HepG2 (cell line): ENCODE measurements around the gene RNF182. TPM values are rescaled to one million over a fixed set of nuclear protein-coding genes. Genes with fewer than 3 reads are reported as not detected.
A peak's percentile ranks its signal among the peaks of the same experiment; 100 is the strongest.

ENCODE experiments used
- ATAC-seq: fragments of 200-7000 bp; cut with Tn5 transposase; 3 replicates; pipeline ENCODE4 v1.9.1; 2020; ENCODE audit warnings: mild to moderate bottlenecking, moderate library complexity
- BruUV-seq: library from RNA; stranded (reverse); fragments of 400-500 nt; replicated peaks from 2 replicates; lab custom pipeline; 2021; lab: Mats Ljungman, UMichigan
- CTCF ChIA-PET: fragments of 300-600 bp; formaldehyde crosslinking; extraction: SDS; loops from one replicate; lab custom pipeline; 2021; ENCODE audit warnings: low total read pairs, inconsistent platforms, low intra/inter-chr PET ratio; lab: Yijun Ruan, JAX
- POLR2A ChIA-PET: fragments of 350-600 bp; sonication (Branson Sonifier 250); formaldehyde crosslinking; loops from one replicate; lab custom pipeline; 2020; ENCODE audit warnings: antibody characterized with exemption, inconsistent platforms; lab: Yijun Ruan, JAX
- DNase-seq: peaks from one replicate; pipeline ENCODE4 v3.0.0-alpha.2; 2015; ENCODE audit warnings: low spot score
- FAIRE-seq: peaks from 3 replicates; lab custom pipeline; 2011; peaks lifted over from hg19 to GRCh38; lab: Jason Lieb, UNC
- H2AFZ ChIP-seq: one replicate; pipeline ENCODE4 v1.6.1; 2011; ENCODE audit warnings: low read length, inconsistent platforms
- H3K27ac ChIP-seq: fragments of 300-600 bp; 3 replicates; pipeline ENCODE4 v1.8.0; 2011; ENCODE audit warnings: mixed run types, mild to moderate bottlenecking, mixed read lengths, low read length, inconsistent platforms; ENCODE audit not compliant: insufficient read depth; ENCODE audit errors: extremely low read length
- H3K27me3 ChIP-seq, 2 experiments: fragments of 200-600 bp in 1 of 2; 2 replicates in 1 of 2; 3 replicates in 1 of 2; pipeline versions ENCODE4 v1.6.0 to v1.8.0; 2011; ENCODE audit warnings: low read length in 2 of 2, mild to moderate bottlenecking in 2 of 2, moderate library complexity in 2 of 2, inconsistent platforms in 1 of 2; ENCODE audit not compliant: insufficient read depth in 2 of 2, control insufficient read depth in 1 of 2
- H3K36me3 ChIP-seq, 2 experiments: fragments of 200-600 bp in 1 of 2; replicated peaks in 1 of 2; 2 replicates in 1 of 2; 3 replicates in 1 of 2; pipeline versions ENCODE4 v1.5.1 to v1.8.0; 2011; ENCODE audit warnings: low read length in 2 of 2, inconsistent platforms in 1 of 2; ENCODE audit not compliant: insufficient read depth in 2 of 2, control insufficient read depth in 1 of 2
- H3K4me1 ChIP-seq: 2 replicates; pipeline ENCODE4 v1.5.1; 2012; ENCODE audit warnings: low read length, inconsistent platforms; ENCODE audit not compliant: insufficient read depth
- H3K4me2 ChIP-seq: 2 replicates; pipeline ENCODE4 v1.6.0; 2011; ENCODE audit warnings: low read depth, low read length, inconsistent platforms
- H3K4me3 ChIP-seq, 3 experiments: fragments of 200-600 bp in 1 of 3; sonication (generic), shearing (Covaris generic) in 1 of 3; replicated peaks in 1 of 3; 2 replicates each; pipeline ENCODE4 v1.5.1; 2011 to 2016; ENCODE audit warnings: low read length in 3 of 3, inconsistent platforms in 2 of 3, low read depth in 2 of 3, mild to moderate bottlenecking in 2 of 3, control low read depth in 1 of 3, mixed read lengths in 1 of 3; ENCODE audit not compliant: insufficient read depth in 1 of 3
- H3K79me2 ChIP-seq: one replicate; pipeline ENCODE4 v1.6.1; 2011; ENCODE audit warnings: low read length, inconsistent platforms; ENCODE audit not compliant: insufficient read depth
- H3K9ac ChIP-seq: 2 replicates; pipeline ENCODE4 v1.6.0; 2011; ENCODE audit warnings: mild to moderate bottlenecking, low read depth, low read length, inconsistent platforms; ENCODE audit not compliant: insufficient read depth
- H3K9me3 ChIP-seq: 2 replicates; pipeline ENCODE4 v1.5.1; 2012; ENCODE audit warnings: mild to moderate bottlenecking, low read length
- H4K20me1 ChIP-seq: 2 replicates; pipeline ENCODE4 v1.6.0; 2011; ENCODE audit warnings: inconsistent platforms, mild to moderate bottlenecking, low read length, moderate library complexity; ENCODE audit not compliant: insufficient read depth
- ARNTL ChIP-seq: sonication (generic); formaldehyde crosslinking; IDR thresholded peaks from 2 replicates; pipeline ENCODE4 v1.4.0; 2020; ENCODE audit warnings: mild to moderate bottlenecking, missing genetic modification reagents
- CEBPB ChIP-seq: IDR thresholded peaks from 2 replicates; pipeline ENCODE4 v1.6.1; 2011; ENCODE audit warnings: low read depth, low read length, improper control_type of control experiment, borderline replicate concordance
- CENPBD1 ChIP-seq: sonication (generic); formaldehyde crosslinking; IDR thresholded peaks from 2 replicates; pipeline ENCODE4 v1.8.0; 2022; ENCODE audit warnings: missing genetic modification reagents, low read depth, mild to moderate bottlenecking, borderline replicate concordance
- HNRNPL ChIP-seq: fragments of 200-400 bp; formaldehyde crosslinking; IDR thresholded peaks from 2 replicates; pipeline ENCODE4 v1.6.1; 2017; ENCODE audit warnings: mild to moderate bottlenecking, low read depth, low read length
- KMT2A ChIP-seq: sonication (generic); formaldehyde crosslinking; IDR thresholded peaks from 2 replicates; pipeline ENCODE4 v1.4.0; 2020; ENCODE audit warnings: missing genetic modification reagents
- MTF1 ChIP-seq: sonication (generic); formaldehyde crosslinking; IDR thresholded peaks from 2 replicates; pipeline ENCODE4 v1.5.0; 2020; ENCODE audit warnings: missing genetic modification reagents
- RXRA ChIP-seq: sonication (generic); formaldehyde crosslinking; IDR thresholded peaks from 2 replicates; pipeline ENCODE4 v1.5.1; 2020; ENCODE audit warnings: missing genetic modification reagents
- SIX1 ChIP-seq: sonication (generic); formaldehyde crosslinking; IDR thresholded peaks from 2 replicates; pipeline ENCODE4 v1.4.0; 2020; ENCODE audit warnings: missing genetic modification reagents, borderline replicate concordance
- ZC3H13 ChIP-seq: sonication (generic); formaldehyde crosslinking; IDR thresholded peaks from 2 replicates; pipeline ENCODE4 v1.8.1; 2023; ENCODE audit warnings: mild to moderate bottlenecking, missing genetic modification reagents, moderate library complexity
- ZNF30 ChIP-seq: sonication (generic); formaldehyde crosslinking; IDR thresholded peaks from 2 replicates; pipeline ENCODE4 v1.5.0; 2020; ENCODE audit warnings: mild to moderate bottlenecking, missing genetic modification reagents
- ZNF383 ChIP-seq: sonication (generic); formaldehyde crosslinking; IDR thresholded peaks from 2 replicates; pipeline ENCODE4 v1.4.0; 2020; ENCODE audit warnings: missing genetic modification reagents, mild to moderate bottlenecking, borderline replicate concordance
- ZNF510 ChIP-seq: sonication (generic); formaldehyde crosslinking; IDR thresholded peaks from 2 replicates; pipeline ENCODE4 v1.4.0; 2020; ENCODE audit warnings: low read depth, mild to moderate bottlenecking, missing genetic modification reagents
- ZNF577 ChIP-seq: sonication (generic); formaldehyde crosslinking; IDR thresholded peaks from 2 replicates; pipeline ENCODE4 v1.4.0; 2020; ENCODE audit warnings: mild to moderate bottlenecking, low read depth, missing genetic modification reagents, borderline replicate concordance
- ZSCAN12 ChIP-seq: sonication (generic); formaldehyde crosslinking; IDR thresholded peaks from 2 replicates; pipeline ENCODE4 v1.9.0; 2021; ENCODE audit warnings: mild to moderate bottlenecking, missing genetic modification reagents
- WGBS: methylation state at CpG from one replicate; pipeline ENCODE4 v1.1.6; 2017; ENCODE audit warnings: low lambda C conversion rate; 5-methylcytosine and 5-hydroxymethylcytosine counted together
- in situ Hi-C: cut with HindIII; loops from 2 replicates; pipeline ENCODE4 v1.10.0; 2017; ENCODE audit warnings: low pct_unique_long_range_greater_than_20kb; ENCODE audit not compliant: extremely low pct_ligation_motif_present
- intact Hi-C: fragments of 100-400 bp; cut with micrococcal nuclease; formaldehyde crosslinking; loops from one replicate; pipeline ENCODE4 v1.10.0; 2022; ENCODE audit not compliant: unreplicated experiment
- polyA plus RNA-seq, 8 experiments: library from polyadenylated mRNA; depleted of rRNA in 3 of 8; stranded (reverse) in 7 of 8; unstranded in 1 of 8; fragments of >200 nt; fragmentation: Illumina TruSeq in 4 of 8; extraction: Trizol in 4 of 8; gene quantifications; 2 replicates each; pipeline versions ENCODE4 v1.2.1 to v1.2.3, GENCODE V29; 2011 to 2016; ENCODE audit warnings: low read depth in 4 of 8, missing spikeins in 1 of 8, mixed read lengths in 1 of 8; ENCODE audit not compliant: insufficient read depth in 1 of 8
- total RNA-seq, 5 experiments: library from RNA; depleted of rRNA; stranded (reverse); fragments of >200 nt; fragmentation: Illumina TruSeq; extraction: Trizol; gene quantifications; 2 replicates each; pipeline ENCODE4 v1.2.3, GENCODE V29; 2016; ENCODE audit warnings: low read depth in 1 of 5
- TF ChIP-seq, protein P1 (sequence below): sonication (generic); formaldehyde crosslinking; IDR thresholded peaks from 2 replicates; pipeline ENCODE4 v1.5.1; 2020; ENCODE audit warnings: mild to moderate bottlenecking, moderate library complexity, missing genetic modification reagents
- TF ChIP-seq, protein P2 (sequence below): sonication (generic); formaldehyde crosslinking; IDR thresholded peaks from 2 replicates; pipeline ENCODE4 v1.9.0; 2021; ENCODE audit warnings: missing genetic modification reagents, mild to moderate bottlenecking, borderline replicate concordance

RNF182 gene
- total and polyA plus RNA-seq, 2 of the 13 experiments (the other 11 are each of a cell fraction or from before 2014, with no cell fraction given) = not detected

GRCh38 chr6:14010275-14010674 is 85.5 kb downstream of the RNF182 start:
- ATAC-seq (no peak), FAIRE-seq (no peak), DNase-seq (no peak)
- H3K27ac ChIP-seq = no peak overlapping the region
- peak; percentile 32; the same call in 1 of the 2 replicates for TF ChIP-seq CEBPB
- no peak for TF ChIP-seq ZSCAN12 (CRISPR knock-in tag)
- H4K20me1 ChIP-seq = no peaks in the 10 kb centered on the region
- ChIA-PET POLR2A (no interaction called here), CTCF (no interaction called here)
- no peak overlapping the region for H3K9ac ChIP-seq
- intact Hi-C loops (no loop called here), in situ Hi-C loops (no loop called here)
- H2AFZ ChIP-seq = no peak overlapping the region
- H3K4me3 ChIP-seq = no peak overlapping the region
- WGBS = 15% methylated on average over 3 of the region's 3 CpGs
- no peaks in the 10 kb centered on the region for H3K36me3 ChIP-seq
- no TSS peak for BruUV-seq
- no peaks in the 10 kb centered on the region for H3K79me2 ChIP-seq
- H3K4me1 ChIP-seq = no peaks in the 10 kb centered on the region
- H3K9me3 ChIP-seq = no peaks in the 10 kb centered on the region
- peaks cover 0 to 17% of the 10 kb centered on the region in 2 experiments; a peak in 2 of 5 replicates for H3K27me3 ChIP-seq
- H3K4me2 ChIP-seq = no peak overlapping the region

GRCh38 chr6:14012313-14013030 is 87.7 kb downstream of the RNF182 start:
- H3K27me3 ChIP-seq = peaks cover 0 to 14% of the 10 kb centered on the region in 2 experiments; a peak in 2 of 5 replicates
- no peak overlapping the region for H2AFZ ChIP-seq
- in situ Hi-C loops (no loop called here), intact Hi-C loops (no loop called here)
- no peak overlapping the region for H3K27ac ChIP-seq
- no TSS peak for BruUV-seq
- ChIA-PET CTCF (no interaction called here), POLR2A (no interaction called here)
- no peaks in the 10 kb centered on the region for H3K4me1 ChIP-seq
- ATAC-seq (no peak), FAIRE-seq (no peak), DNase-seq (no peak)
- no peaks in the 10 kb centered on the region for H3K79me2 ChIP-seq
- 33% methylated on average over 5 of the region's 5 CpGs for WGBS
- H4K20me1 ChIP-seq = no peaks in the 10 kb centered on the region
- no peak overlapping the region for H3K4me2 ChIP-seq
- no peaks in the 10 kb centered on the region for H3K9me3 ChIP-seq
- no peak overlapping the region for H3K9ac ChIP-seq
- no peak overlapping the region for H3K4me3 ChIP-seq
- no peaks in the 10 kb centered on the region for H3K36me3 ChIP-seq
- TF ChIP-seq ZNF383 (CRISPR knock-in tag) (no peak), HNRNPL (no peak), ARNTL (no peak), KMT2A (CRISPR knock-in tag) (no peak), ZNF577 (CRISPR knock-in tag) (no peak), ZNF510 (CRISPR knock-in tag) (no peak), ZNF30 (CRISPR knock-in tag) (no peak), SIX1 (CRISPR knock-in tag) (no peak), ZC3H13 (CRISPR knock-in tag) (no peak), RXRA (CRISPR knock-in tag) (no peak), MTF1 (CRISPR knock-in tag) (no peak), CENPBD1 (no peak)
- TF ChIP-seq, protein P1, sequence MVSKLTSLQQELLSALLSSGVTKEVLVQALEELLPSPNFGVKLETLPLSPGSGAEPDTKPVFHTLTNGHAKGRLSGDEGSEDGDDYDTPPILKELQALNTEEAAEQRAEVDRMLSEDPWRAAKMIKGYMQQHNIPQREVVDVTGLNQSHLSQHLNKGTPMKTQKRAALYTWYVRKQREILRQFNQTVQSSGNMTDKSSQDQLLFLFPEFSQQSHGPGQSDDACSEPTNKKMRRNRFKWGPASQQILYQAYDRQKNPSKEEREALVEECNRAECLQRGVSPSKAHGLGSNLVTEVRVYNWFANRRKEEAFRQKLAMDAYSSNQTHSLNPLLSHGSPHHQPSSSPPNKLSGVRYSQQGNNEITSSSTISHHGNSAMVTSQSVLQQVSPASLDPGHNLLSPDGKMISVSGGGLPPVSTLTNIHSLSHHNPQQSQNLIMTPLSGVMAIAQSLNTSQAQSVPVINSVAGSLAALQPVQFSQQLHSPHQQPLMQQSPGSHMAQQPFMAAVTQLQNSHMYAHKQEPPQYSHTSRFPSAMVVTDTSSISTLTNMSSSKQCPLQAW (CRISPR knock-in tag) = no peak
- TF ChIP-seq, protein P2, sequence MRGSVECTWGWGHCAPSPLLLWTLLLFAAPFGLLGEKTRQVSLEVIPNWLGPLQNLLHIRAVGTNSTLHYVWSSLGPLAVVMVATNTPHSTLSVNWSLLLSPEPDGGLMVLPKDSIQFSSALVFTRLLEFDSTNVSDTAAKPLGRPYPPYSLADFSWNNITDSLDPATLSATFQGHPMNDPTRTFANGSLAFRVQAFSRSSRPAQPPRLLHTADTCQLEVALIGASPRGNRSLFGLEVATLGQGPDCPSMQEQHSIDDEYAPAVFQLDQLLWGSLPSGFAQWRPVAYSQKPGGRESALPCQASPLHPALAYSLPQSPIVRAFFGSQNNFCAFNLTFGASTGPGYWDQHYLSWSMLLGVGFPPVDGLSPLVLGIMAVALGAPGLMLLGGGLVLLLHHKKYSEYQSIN (CRISPR knock-in tag) = no peak
